GM12878 (cell line): ENCODE data around the gene CXXC1. TPM values are rescaled to one million over a fixed set of nuclear protein-coding genes. Genes with fewer than 3 reads are reported as not detected.

Experiments
- ATAC-seq: fragments of 200-7000 bp; cut with Tn5 transposase; 3 replicates; pipeline ENCODE4 v1.9.1; 2020; ENCODE audit warnings: mild to moderate bottlenecking, moderate library complexity
- BruUV-seq: library from RNA; stranded (reverse); fragments of 400-500 nt; replicated peaks from 2 replicates; lab custom pipeline; 2021; lab: Mats Ljungman, UMichigan
- CTCF ChIA-PET: fragments of 300-600 bp; sonication (Branson Sonifier 250); formaldehyde crosslinking; extraction: SDS; loops from one replicate; lab custom pipeline; 2021; ENCODE audit warnings: inconsistent platforms; lab: Yijun Ruan, JAX
- POLR2A ChIA-PET: fragments of 350-600 bp; formaldehyde crosslinking; extraction: SDS; loops from one replicate; lab custom pipeline; 2021; ENCODE audit warnings: inconsistent platforms; lab: Charles Lee
- RAD21 ChIA-PET: fragments of 300-600 bp; sonication (Branson Sonifier 250); formaldehyde crosslinking; loops from one replicate; lab custom pipeline; 2023; ENCODE audit warnings: antibody characterized with exemption; ENCODE audit not compliant: unreplicated experiment; lab: Charles Lee
- SMC1A ChIA-PET: fragments of 300-600 bp; sonication (Branson Sonifier 250); formaldehyde crosslinking; loops from one replicate; lab custom pipeline; 2023; ENCODE audit not compliant: unreplicated experiment, uncharacterized antibody; lab: Charles Lee
- DNase-seq: peaks from one replicate; pipeline ENCODE4 v3.0.0-alpha.2; 2011; ENCODE audit warnings: low read depth, low spot score
- FAIRE-seq: peaks from 3 replicates; lab custom pipeline; 2011; peaks lifted over from hg19 to GRCh38; lab: Jason Lieb, UNC
- H2AFZ ChIP-seq: 2 replicates; pipeline ENCODE4 v1.6.0; 2011; ENCODE audit warnings: low read depth, low read length, control low read depth; ENCODE audit not compliant: control insufficient read depth
- H3K27ac ChIP-seq: 2 replicates; pipeline ENCODE4 v1.5.1; 2011; ENCODE audit warnings: control low read depth; ENCODE audit not compliant: control insufficient read depth, insufficient read depth
- H3K27me3 ChIP-seq, 2 experiments: replicated peaks in 1 of 2; 2 replicates each; pipeline versions ENCODE4 v1.6.0 to v1.6.1; 2011; ENCODE audit warnings: low read length in 1 of 2; ENCODE audit not compliant: control insufficient read depth in 2 of 2, insufficient read depth in 2 of 2
- H3K36me3 ChIP-seq, 2 experiments: 2 replicates each; pipeline ENCODE4 v1.5.1; 2011; ENCODE audit warnings: low read length in 1 of 2; ENCODE audit not compliant: control insufficient read depth in 2 of 2, insufficient read depth in 2 of 2
- H3K4me1 ChIP-seq: 2 replicates; pipeline ENCODE4 v1.6.1; 2011; ENCODE audit warnings: mild to moderate bottlenecking, low read length, moderate library complexity, mixed read lengths; ENCODE audit not compliant: control insufficient read depth, insufficient read depth
- H3K4me2 ChIP-seq: 2 replicates; pipeline ENCODE4 v1.6.0; 2011; ENCODE audit warnings: control low read depth; ENCODE audit not compliant: control insufficient read depth, insufficient read depth
- H3K4me3 ChIP-seq: fragments of 200-600 bp; sonication (generic); 2 replicates; pipeline ENCODE4 v1.5.1; 2016
- H3K79me2 ChIP-seq: 2 replicates; pipeline ENCODE4 v1.6.0; 2011; ENCODE audit warnings: low read length; ENCODE audit not compliant: control insufficient read depth, insufficient read depth
- H3K9ac ChIP-seq: 2 replicates; pipeline ENCODE4 v1.8.0; 2011; ENCODE audit warnings: low read length, control low read depth, mixed read lengths; ENCODE audit not compliant: control insufficient read depth, insufficient read depth
- H3K9me3 ChIP-seq: replicated peaks from 3 replicates; pipeline ENCODE4 v1.5.1; 2011; ENCODE audit warnings: mild to moderate bottlenecking, low read length; ENCODE audit not compliant: control insufficient read depth, insufficient read depth
- H4K20me1 ChIP-seq: 2 replicates; pipeline ENCODE4 v1.6.0; 2011; ENCODE audit not compliant: control insufficient read depth, insufficient read depth
- BACH1 ChIP-seq: fragments of 450-650 bp; IDR thresholded peaks from 2 replicates; pipeline ENCODE4 v1.6.1; 2017; ENCODE audit warnings: mild to moderate bottlenecking, borderline replicate concordance
- EP300 ChIP-seq, 2 experiments: fragments of 150-350 bp in 1 of 2; IDR thresholded peaks; 2 replicates each; pipeline ENCODE4 v1.6.1; 2011 to 2012; ENCODE audit warnings: low read depth in 2 of 2, low read length in 2 of 2, borderline replicate concordance in 1 of 2, improper control_type of control experiment in 1 of 2, inconsistent platforms in 1 of 2; ENCODE audit not compliant: control insufficient read depth in 1 of 2
- HCFC1 ChIP-seq: fragments of 150-350 bp; IDR thresholded peaks from 2 replicates; pipeline ENCODE4 v1.6.1; 2014; ENCODE audit warnings: low read length
- MYC ChIP-seq: IDR thresholded peaks from 2 replicates; pipeline ENCODE4 v1.6.1; 2011; ENCODE audit warnings: mild to moderate bottlenecking, low read length, moderate library complexity, inconsistent platforms; ENCODE audit not compliant: insufficient read depth, insufficient replicate concordance, insufficient read length, severe bottlenecking
- POLR2AphosphoS2 ChIP-seq: IDR thresholded peaks from 2 replicates; pipeline ENCODE4 v1.6.1; 2011; ENCODE audit warnings: low read depth, mild to moderate bottlenecking, low read length, improper control_type of control experiment, moderate library complexity
- SMARCA5 ChIP-seq: fragments of 450-650 bp; IDR thresholded peaks from 2 replicates; pipeline ENCODE4 v1.6.1; 2017; ENCODE audit warnings: mild to moderate bottlenecking
- TCF7 ChIP-seq: IDR thresholded peaks from 2 replicates; pipeline ENCODE4 v1.6.1; 2014; ENCODE audit warnings: antibody characterized with exemption, borderline replicate concordance
- WGBS: methylation state at CpG from one replicate; pipeline ENCODE4 v1.1.6; 2016; ENCODE audit warnings: low lambda C conversion rate; ENCODE audit not compliant: insufficient replicate concordance, insufficient coverage; ENCODE audit errors: missing lambda C conversion rate; 5-methylcytosine and 5-hydroxymethylcytosine counted together
- in situ Hi-C: fragments of 300-500 bp; cut with MboI; formaldehyde crosslinking; loops from 9 replicates; pipeline ENCODE4 v1.14.3; 2018; ENCODE audit warnings: mixed read lengths
- intact Hi-C: fragments of 100-400 bp; cut with micrococcal nuclease; formaldehyde crosslinking; loops from one replicate; pipeline ENCODE4 v1.14.2; 2022; ENCODE audit not compliant: unreplicated experiment
- polyA plus RNA-seq, 11 experiments: library from polyadenylated mRNA; depleted of rRNA in 4 of 11; unstranded in 6 of 11; stranded (reverse) in 5 of 11; fragments of >200 nt; fragmentation: Nextera tagmentation in 4 of 11; fragmentation: Illumina TruSeq in 1 of 11; extraction: Ambion mirVana in 4 of 11; extraction: Trizol in 1 of 11; gene quantifications; 1 replicate in 1 of 11; 2 replicates in 10 of 11; pipeline versions ENCODE4 v1.2.1 to v1.2.3, GENCODE V29; 2011 to 2016; ENCODE audit warnings: inconsistent platforms in 2 of 11, missing spikeins in 2 of 11, low read depth in 1 of 11
- total RNA-seq, 4 experiments: library from RNA; depleted of rRNA in 3 of 4; stranded (reverse); fragments of >200 nt in 3 of 4; fragmentation: Illumina TruSeq in 1 of 4; extraction: Trizol in 1 of 4; gene quantifications; 2 replicates each; pipeline versions ENCODE4 v1.2.1 to v1.2.3, GENCODE V29; 2013 to 2021
- TF ChIP-seq, protein P1 (sequence below): fragments of 450-650 bp; IDR thresholded peaks from 2 replicates; pipeline ENCODE4 v1.6.1; 2016; ENCODE audit warnings: mild to moderate bottlenecking, moderate library complexity, borderline replicate concordance
- TF ChIP-seq, protein P2 (sequence below): fragments of 450-650 bp; IDR thresholded peaks from 2 replicates; pipeline ENCODE4 v1.6.1; 2017; ENCODE audit warnings: antibody characterized with exemption, mild to moderate bottlenecking, moderate library complexity

CXXC1 gene
- total and polyA plus RNA-seq, 10 of the 15 experiments (the other 5 are each of a cell fraction or from before 2014, with no cell fraction given), result 9.2 to 180 (median 93.8) TPM

DNA sequence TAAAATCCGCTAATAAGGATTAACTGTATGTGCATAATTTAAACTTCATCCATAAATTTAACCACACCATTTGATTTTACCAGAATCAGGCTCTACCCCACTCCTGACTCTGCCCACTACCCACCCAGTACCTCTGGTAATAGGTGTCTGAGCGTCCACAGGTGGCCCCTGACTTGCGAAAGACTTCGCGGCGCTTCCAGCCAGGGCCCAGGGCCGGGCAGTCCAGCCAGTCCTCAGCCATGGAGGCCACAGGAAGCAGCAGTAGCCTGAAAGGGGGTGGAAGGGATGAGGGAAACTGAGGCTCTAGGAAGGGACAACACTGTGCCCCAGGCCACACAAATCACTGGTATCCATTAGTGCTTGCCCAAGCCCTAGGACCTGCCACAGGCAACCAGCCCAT is 7.7 kb downstream of the CXXC1 start (continued):
- TF ChIP-seq, protein P1, sequence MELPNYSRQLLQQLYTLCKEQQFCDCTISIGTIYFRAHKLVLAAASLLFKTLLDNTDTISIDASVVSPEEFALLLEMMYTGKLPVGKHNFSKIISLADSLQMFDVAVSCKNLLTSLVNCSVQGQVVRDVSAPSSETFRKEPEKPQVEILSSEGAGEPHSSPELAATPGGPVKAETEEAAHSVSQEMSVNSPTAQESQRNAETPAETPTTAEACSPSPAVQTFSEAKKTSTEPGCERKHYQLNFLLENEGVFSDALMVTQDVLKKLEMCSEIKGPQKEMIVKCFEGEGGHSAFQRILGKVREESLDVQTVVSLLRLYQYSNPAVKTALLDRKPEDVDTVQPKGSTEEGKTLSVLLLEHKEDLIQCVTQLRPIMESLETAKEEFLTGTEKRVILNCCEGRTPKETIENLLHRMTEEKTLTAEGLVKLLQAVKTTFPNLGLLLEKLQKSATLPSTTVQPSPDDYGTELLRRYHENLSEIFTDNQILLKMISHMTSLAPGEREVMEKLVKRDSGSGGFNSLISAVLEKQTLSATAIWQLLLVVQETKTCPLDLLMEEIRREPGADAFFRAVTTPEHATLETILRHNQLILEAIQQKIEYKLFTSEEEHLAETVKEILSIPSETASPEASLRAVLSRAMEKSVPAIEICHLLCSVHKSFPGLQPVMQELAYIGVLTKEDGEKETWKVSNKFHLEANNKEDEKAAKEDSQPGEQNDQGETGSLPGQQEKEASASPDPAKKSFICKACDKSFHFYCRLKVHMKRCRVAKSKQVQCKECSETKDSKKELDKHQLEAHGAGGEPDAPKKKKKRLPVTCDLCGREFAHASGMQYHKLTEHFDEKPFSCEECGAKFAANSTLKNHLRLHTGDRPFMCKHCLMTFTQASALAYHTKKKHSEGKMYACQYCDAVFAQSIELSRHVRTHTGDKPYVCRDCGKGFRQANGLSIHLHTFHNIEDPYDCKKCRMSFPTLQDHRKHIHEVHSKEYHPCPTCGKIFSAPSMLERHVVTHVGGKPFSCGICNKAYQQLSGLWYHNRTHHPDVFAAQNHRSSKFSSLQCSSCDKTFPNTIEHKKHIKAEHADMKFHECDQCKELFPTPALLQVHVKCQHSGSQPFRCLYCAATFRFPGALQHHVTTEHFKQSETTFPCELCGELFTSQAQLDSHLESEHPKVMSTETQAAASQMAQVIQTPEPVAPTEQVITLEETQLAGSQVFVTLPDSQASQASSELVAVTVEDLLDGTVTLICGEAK, result no peak
- TF ChIP-seq EP300 (IDR thresholded peaks at IDR 0.05; ENCODE audit: borderline replicate concordance in 1 of 2, control insufficient read depth in 1 of 2, low read depth in 2 of 2, low read length in 2 of 2), result no peak

DNA sequence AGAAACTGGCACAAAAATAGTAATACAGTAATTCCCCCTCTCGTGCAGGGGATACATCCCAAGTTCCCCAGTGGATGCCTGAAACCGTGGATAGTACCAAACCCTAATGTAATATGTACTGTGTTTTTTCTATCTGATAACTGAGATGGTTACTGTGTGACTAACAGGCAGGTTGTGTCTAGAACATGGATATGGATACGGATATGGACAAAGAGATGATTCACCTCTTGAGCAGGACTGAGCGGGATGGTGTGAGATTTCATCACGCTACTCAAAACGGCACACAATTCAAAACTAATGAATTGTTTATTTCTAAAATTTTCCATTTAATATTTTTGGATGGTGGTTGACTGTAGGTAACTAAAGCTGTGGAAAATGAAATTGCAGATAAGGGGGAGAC is 9.6 kb downstream of the CXXC1 start:
- H3K4me1 ChIP-seq, result peaks cover 8% of the 10 kb centered on the region
- no peaks in the 10 kb centered on the region for H3K27me3 ChIP-seq
- H3K4me2 ChIP-seq, result no peak overlapping the region
- FAIRE-seq (no peak), DNase-seq (no peak), ATAC-seq (no peak)
- no TSS peak for BruUV-seq
- no peak overlapping the region for H2AFZ ChIP-seq
- TF ChIP-seq SMARCA5, result no peak
- TF ChIP-seq BACH1, result no peak
- TF ChIP-seq HCFC1, result no peak
- no peak for TF ChIP-seq MYC
- TF ChIP-seq, protein P2, sequence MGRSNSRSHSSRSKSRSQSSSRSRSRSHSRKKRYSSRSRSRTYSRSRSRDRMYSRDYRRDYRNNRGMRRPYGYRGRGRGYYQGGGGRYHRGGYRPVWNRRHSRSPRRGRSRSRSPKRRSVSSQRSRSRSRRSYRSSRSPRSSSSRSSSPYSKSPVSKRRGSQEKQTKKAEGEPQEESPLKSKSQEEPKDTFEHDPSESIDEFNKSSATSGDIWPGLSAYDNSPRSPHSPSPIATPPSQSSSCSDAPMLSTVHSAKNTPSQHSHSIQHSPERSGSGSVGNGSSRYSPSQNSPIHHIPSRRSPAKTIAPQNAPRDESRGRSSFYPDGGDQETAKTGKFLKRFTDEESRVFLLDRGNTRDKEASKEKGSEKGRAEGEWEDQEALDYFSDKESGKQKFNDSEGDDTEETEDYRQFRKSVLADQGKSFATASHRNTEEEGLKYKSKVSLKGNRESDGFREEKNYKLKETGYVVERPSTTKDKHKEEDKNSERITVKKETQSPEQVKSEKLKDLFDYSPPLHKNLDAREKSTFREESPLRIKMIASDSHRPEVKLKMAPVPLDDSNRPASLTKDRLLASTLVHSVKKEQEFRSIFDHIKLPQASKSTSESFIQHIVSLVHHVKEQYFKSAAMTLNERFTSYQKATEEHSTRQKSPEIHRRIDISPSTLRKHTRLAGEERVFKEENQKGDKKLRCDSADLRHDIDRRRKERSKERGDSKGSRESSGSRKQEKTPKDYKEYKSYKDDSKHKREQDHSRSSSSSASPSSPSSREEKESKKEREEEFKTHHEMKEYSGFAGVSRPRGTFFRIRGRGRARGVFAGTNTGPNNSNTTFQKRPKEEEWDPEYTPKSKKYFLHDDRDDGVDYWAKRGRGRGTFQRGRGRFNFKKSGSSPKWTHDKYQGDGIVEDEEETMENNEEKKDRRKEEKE, result no peak
- TF ChIP-seq TCF7, result no peak
- no peak for TF ChIP-seq POLR2AphosphoS2
- SMC1A ChIA-PET, result interaction anchor here (1.2 to 2.3 kb wide), 5 partner anchors 9 to 78 kb away, joined by 3 to 20 read pairs (median 5); partner anchors contain the start of gene CFAP53
- RAD21 ChIA-PET, result no interaction called here
- 85% methylated on average over 6 of the region's 6 CpGs for WGBS
- peaks cover 35% of the 10 kb centered on the region for H3K79me2 ChIP-seq
- H3K9ac ChIP-seq, result no peak overlapping the region
- no peak overlapping the region for H3K27ac ChIP-seq
- in situ Hi-C loops (loop anchor here (25.0 kb wide), 2 partner anchors 1341 to 1466 kb away; no protein-coding TSS in a partner anchor), intact Hi-C loops (no loop called here)
- H3K9me3 ChIP-seq, result no peaks in the 10 kb centered on the region
- H4K20me1 ChIP-seq, result no peaks in the 10 kb centered on the region
- H3K4me3 ChIP-seq, result no peak overlapping the region
- peaks cover 47 to 61% of the 10 kb centered on the region in 2 experiments for H3K36me3 ChIP-seq
- CTCF ChIA-PET, result interaction anchor here (1.4 to 1.9 kb wide), 4 partner anchors 8 to 79 kb away, joined by 4 to 12 read pairs (median 8); no protein-coding TSS in a partner anchor
- POLR2A ChIA-PET, result no interaction called here
